ENCODE data around the gene CSKMT. TPM values are rescaled to one million over a fixed set of nuclear protein-coding genes. Genes with fewer than 3 reads are reported as not detected.
"Not testable (repeated sequence)": the region's sequence is repeated elsewhere in the genome, so short reads cannot be mapped to it uniquely, and the experiment has no call there.

CSKMT gene
- 7.8 to 8.4 TPM (median 8.4 TPM) in 3 replicates for total RNA-seq
- long read RNA-seq, transcript CSKMT-202 (2 exons, 2,870 nt): major isoform, 28 of 31 reads
- long read RNA-seq, partial matches to known transcripts: 0 of 31 reads
- long read RNA-seq, other reads (novel, unspliced or antisense): 0 of 31 reads

GRCh38 chr11:62665075-62665598 lies at the start of gene CSKMT, which contains the start of gene C11orf98:
Gene CSKMT (plus strand): TSS chr11:62665312. CDS start chr11:62665880, 568 bp downstream.
Gene C11orf98 (minus strand): TSS chr11:62665210. CDS start chr11:62665169, 41 bp downstream.
- no peak for TF ChIP-seq CTCF (IDR thresholded peaks at IDR 0.05)

GRCh38 chr11:62615521-62615920 lies 49.6 kb upstream of the CSKMT start:
- Mint-ChIP-seq H3K4me3 (ENCODE audit: unreplicated experiment) (no peak overlapping the region), H3K4me1 (ENCODE audit: low read depth) (peaks cover 18% of the 10 kb centered on the region)
- no peak for DNase-seq (ENCODE audit: low spot score)

More at GRCh38 chr11:62665075-62665598, at the start of gene CSKMT, which contains the start of gene C11orf98:
- peaks cover 7% of the 10 kb centered on the region for H3K36me3 Mint-ChIP-seq (ENCODE audit: low read depth)
- H3K27me3 Mint-ChIP-seq (ENCODE audit: low read depth): no peaks in the 10 kb centered on the region
- peak within 1 kb of the TSS; percentile 93 for H3K27ac Mint-ChIP-seq (ENCODE audit: unreplicated experiment)
- peaks cover 31% of the 10 kb centered on the region for H3K4me1 Mint-ChIP-seq (ENCODE audit: low read depth)
- no peaks in the 10 kb centered on the region for H3K9me3 Mint-ChIP-seq (ENCODE audit: low read depth)
- peak within 1 kb of the TSS; percentile 94 for H3K4me3 Mint-ChIP-seq (ENCODE audit: unreplicated experiment)
- DNase-seq (ENCODE audit: low spot score): peak; percentile 98

GRCh38 chr11:62616957-62617356 lies 48.2 kb upstream of the CSKMT start:
- H3K4me3 Mint-ChIP-seq (ENCODE audit: unreplicated experiment); H3K9me3 Mint-ChIP-seq (ENCODE audit: low read depth); H3K36me3 Mint-ChIP-seq (ENCODE audit: low read depth); DNase-seq (ENCODE audit: low spot score); H3K27me3 Mint-ChIP-seq (ENCODE audit: low read depth); H3K27ac Mint-ChIP-seq (ENCODE audit: unreplicated experiment): not testable (repeated sequence)
- peaks cover 16% of the 10 kb centered on the region for H3K4me1 Mint-ChIP-seq (ENCODE audit: low read depth)

More at GRCh38 chr11:62615521-62615920, 49.6 kb upstream of the CSKMT start:
- H3K9me3 Mint-ChIP-seq (ENCODE audit: low read depth): no peaks in the 10 kb centered on the region
- peaks cover 5% of the 10 kb centered on the region for H3K36me3 Mint-ChIP-seq (ENCODE audit: low read depth)
- H3K27me3 Mint-ChIP-seq (ENCODE audit: low read depth): no peaks in the 10 kb centered on the region
- H3K27ac Mint-ChIP-seq (ENCODE audit: unreplicated experiment): no peak overlapping the region
- TF ChIP-seq CTCF (IDR thresholded peaks at IDR 0.05): no peak

- H3K36me3 Mint-ChIP-seq (ENCODE audit: low read depth): peaks cover 16% of the 10 kb centered on the region
- H3K27ac Mint-ChIP-seq (ENCODE audit: unreplicated experiment): peak overlapping the region; percentile 91
- H3K4me1 Mint-ChIP-seq (ENCODE audit: low read depth): peaks cover 20% of the 10 kb centered on the region
- no peak for TF ChIP-seq CTCF (IDR thresholded peaks at IDR 0.05)
- peak overlapping the region; percentile 89 for H3K4me3 Mint-ChIP-seq (ENCODE audit: unreplicated experiment)
- H3K9me3 Mint-ChIP-seq (ENCODE audit: low read depth): no peaks in the 10 kb centered on the region
- no peaks in the 10 kb centered on the region for H3K27me3 Mint-ChIP-seq (ENCODE audit: low read depth)
- no peak for DNase-seq (ENCODE audit: low spot score)
Observed at GRCh38 chr11:62621027-62621566, 44.0 kb upstream of the CSKMT start.

GRCh38 chr11:62621567-62622470 lies 43.3 kb upstream of the CSKMT start, which contains the start of gene B3GAT3:
Gene B3GAT3 (minus strand): TSS chr11:62621986. CDS start chr11:62621947, 39 bp downstream.
- H3K27ac Mint-ChIP-seq (ENCODE audit: unreplicated experiment): peak within 1 kb of the TSS; percentile 96

More at GRCh38 chr11:62621567-62622470, 43.3 kb upstream of the CSKMT start, which contains the start of gene B3GAT3:
- peaks cover 20% of the 10 kb centered on the region for H3K4me1 Mint-ChIP-seq (ENCODE audit: low read depth)
- H3K27me3 Mint-ChIP-seq (ENCODE audit: low read depth): no peaks in the 10 kb centered on the region
- peak; percentile 30 for TF ChIP-seq CTCF (IDR thresholded peaks at IDR 0.05)
- peak; percentile 99 for DNase-seq (ENCODE audit: low spot score)
- H3K4me3 Mint-ChIP-seq (ENCODE audit: unreplicated experiment): peak within 1 kb of the TSS; percentile 89
- peaks cover 20% of the 10 kb centered on the region for H3K36me3 Mint-ChIP-seq (ENCODE audit: low read depth)
- no peaks in the 10 kb centered on the region for H3K9me3 Mint-ChIP-seq (ENCODE audit: low read depth)

All from chondrocyte (in vitro differentiated cells).